Suprapubic skin (tissue), 4 donors: ENCODE results near the gene SRPX. TPM values are rescaled to one million over a fixed set of nuclear protein-coding genes. Genes with fewer than 3 reads are reported as not detected.

Experiments
- DNase-seq, 2 donors: peaks; one replicate each; pipeline ENCODE4 v3.0.0-alpha.2; 2019; ENCODE audit warnings: low spot score in 2 of 2
- H3K27ac ChIP-seq: fragments of 200-600 bp; sonication (generic); one replicate; pipeline ENCODE4 v1.5.1; 2019
- H3K27me3 ChIP-seq: fragments of 200-600 bp; sonication (generic); one replicate; pipeline ENCODE4 v1.5.1; 2019
- H3K36me3 ChIP-seq: fragments of 200-600 bp; sonication (generic); one replicate; pipeline ENCODE4 v1.5.1; 2019
- H3K4me1 ChIP-seq: fragments of 200-600 bp; sonication (generic); one replicate; pipeline ENCODE4 v1.5.1; 2019
- H3K4me3 ChIP-seq: fragments of 200-600 bp; sonication (generic); one replicate; pipeline ENCODE4 v1.5.1; 2019; ENCODE audit warnings: mild to moderate bottlenecking
- H3K9me3 ChIP-seq: fragments of 200-600 bp; sonication (generic); one replicate; pipeline ENCODE4 v1.5.1; 2019
- CTCF ChIP-seq, 2 donors: fragments of 200-600 bp in 1 of 2; fragments of 450-650 bp in 1 of 2; sonication (generic) in 1 of 2; IDR thresholded peaks; one replicate each; pipeline ENCODE4 v1.5.1; 2016 to 2019; ENCODE audit warnings: antibody characterized with exemption in 2 of 2, mild to moderate bottlenecking in 1 of 2, moderate library complexity in 1 of 2
- EP300 ChIP-seq: sonication (generic); formaldehyde crosslinking; IDR thresholded peaks from one replicate; pipeline ENCODE4 v1.6.1; 2017; ENCODE audit warnings: antibody characterized with exemption
- POLR2A ChIP-seq, 2 donors: fragments of 450-650 bp; IDR thresholded peaks; one replicate each; pipeline ENCODE4 v1.6.1; 2017; ENCODE audit warnings: antibody characterized with exemption in 2 of 2, mild to moderate bottlenecking in 2 of 2, moderate library complexity in 2 of 2
- POLR2AphosphoS5 ChIP-seq, 3 donors: sonication (generic); formaldehyde crosslinking; IDR thresholded peaks; one replicate each; pipeline ENCODE4 v1.6.1; 2017; ENCODE audit warnings: antibody characterized with exemption in 3 of 3
- WGBS: methylation state at CpG from one replicate; pipeline ENCODE4 v1.1.5; 2018; 5-methylcytosine and 5-hydroxymethylcytosine counted together
- total RNA-seq, 4 donors: library from RNA; depleted of rRNA; stranded (reverse); fragments of >200 nt; gene quantifications; one replicate each; pipeline ENCODE4 v1.1.0, GENCODE V29; 2016

Gene SRPX
- total RNA-seq, 4 donors from 2014 or later = 18.4 to 46.5 (median 36.4) TPM

- H3K4me1 ChIP-seq = no peaks in the 10 kb centered on the region
- H3K36me3 ChIP-seq = no peaks in the 10 kb centered on the region
- H3K4me3 ChIP-seq = no peak overlapping the region
- WGBS = 56% methylated on average over 3 of the region's 3 CpGs
- TF ChIP-seq POLR2A (IDR thresholded peaks at IDR 0.05) = no peak
- no peak for TF ChIP-seq CTCF (IDR thresholded peaks at IDR 0.05)
- TF ChIP-seq POLR2AphosphoS5 (IDR thresholded peaks at IDR 0.05) = no peak
- no peak for TF ChIP-seq EP300
- no peaks in the 10 kb centered on the region for H3K9me3 ChIP-seq
- H3K27ac ChIP-seq = no peak overlapping the region
- no peak for DNase-seq
- no peaks in the 10 kb centered on the region for H3K27me3 ChIP-seq
Observed at GRCh38 chrX:38232079-38232686, 11.5 kb upstream of the SRPX start.

- H3K9me3 ChIP-seq = no peaks in the 10 kb centered on the region
- H3K27ac ChIP-seq = no peak overlapping the region
- no peak overlapping the region for H3K4me3 ChIP-seq
- peaks cover 4% of the 10 kb centered on the region for H3K4me1 ChIP-seq
- no peaks in the 10 kb centered on the region for H3K36me3 ChIP-seq
- no peak for TF ChIP-seq POLR2AphosphoS5 (IDR thresholded peaks at IDR 0.05)
- TF ChIP-seq POLR2A (IDR thresholded peaks at IDR 0.05) = no peak
- TF ChIP-seq EP300 = no peak
- TF ChIP-seq CTCF (IDR thresholded peaks at IDR 0.05) = no peak
- H3K27me3 ChIP-seq = no peaks in the 10 kb centered on the region
- no peak for DNase-seq
- WGBS = 35% methylated on average over 3 of the region's 3 CpGs
Observed at GRCh38 chrX:38225093-38225492, 4.4 kb upstream of the SRPX start.

GRCh38 chrX:38224160-38224559 is 3.5 kb upstream of the SRPX start:
- TF ChIP-seq CTCF (IDR thresholded peaks at IDR 0.05) = no peak
- TF ChIP-seq POLR2AphosphoS5 (IDR thresholded peaks at IDR 0.05) = no peak
- no peak for TF ChIP-seq POLR2A (IDR thresholded peaks at IDR 0.05)
- no peak for TF ChIP-seq EP300
- no peaks in the 10 kb centered on the region for H3K27me3 ChIP-seq
- DNase-seq = no peak
- H3K36me3 ChIP-seq = no peaks in the 10 kb centered on the region
- no peaks in the 10 kb centered on the region for H3K9me3 ChIP-seq
- no peak overlapping the region for H3K27ac ChIP-seq
- H3K4me3 ChIP-seq = no peak overlapping the region
- H3K4me1 ChIP-seq = peaks cover 11% of the 10 kb centered on the region

GRCh38 chrX:38221391-38221929 is 789 bp upstream of the SRPX start:
- H3K9me3 ChIP-seq = no peaks in the 10 kb centered on the region
- peaks cover 11% of the 10 kb centered on the region for H3K4me1 ChIP-seq
- no peaks in the 10 kb centered on the region for H3K27me3 ChIP-seq
- 76% methylated on average over 10 of the region's 10 CpGs for WGBS
- H3K27ac ChIP-seq = peak overlapping the region; percentile 34
- DNase-seq = no peak
- H3K4me3 ChIP-seq = peak overlapping the region; percentile 58
- H3K36me3 ChIP-seq = no peaks in the 10 kb centered on the region
- TF ChIP-seq CTCF (IDR thresholded peaks at IDR 0.05) (no peak), POLR2A (IDR thresholded peaks at IDR 0.05) (no peak), EP300 (no peak), POLR2AphosphoS5 (IDR thresholded peaks at IDR 0.05) (no peak)

- DNase-seq = peak; percentile 64 to 77
- H3K27ac ChIP-seq = no peak overlapping the region
- H3K36me3 ChIP-seq = no peaks in the 10 kb centered on the region
- TF ChIP-seq EP300 (no peak), CTCF (IDR thresholded peaks at IDR 0.05) (peak in 1 of 2 donors; percentile 14)
- no peaks in the 10 kb centered on the region for H3K27me3 ChIP-seq
- WGBS = 35% methylated on average over 8 of the region's 14 CpGs
- H3K4me1 ChIP-seq = peaks cover 11% of the 10 kb centered on the region
- no peaks in the 10 kb centered on the region for H3K9me3 ChIP-seq
- peak overlapping the region; percentile 58 for H3K4me3 ChIP-seq
Observed at GRCh38 chrX:38220024-38220414, 652 bp downstream of the SRPX start.
